ENCODE results near the gene CITED2. TPM values are rescaled to one million over a fixed set of nuclear protein-coding genes. Genes with fewer than 3 reads are reported as not detected.
A peak's percentile ranks its signal among the peaks of the same experiment; 100 is the strongest.

Gene CITED2
- total RNA-seq, 1 experiment from 2014 or later = 54.0 TPM

DNA sequence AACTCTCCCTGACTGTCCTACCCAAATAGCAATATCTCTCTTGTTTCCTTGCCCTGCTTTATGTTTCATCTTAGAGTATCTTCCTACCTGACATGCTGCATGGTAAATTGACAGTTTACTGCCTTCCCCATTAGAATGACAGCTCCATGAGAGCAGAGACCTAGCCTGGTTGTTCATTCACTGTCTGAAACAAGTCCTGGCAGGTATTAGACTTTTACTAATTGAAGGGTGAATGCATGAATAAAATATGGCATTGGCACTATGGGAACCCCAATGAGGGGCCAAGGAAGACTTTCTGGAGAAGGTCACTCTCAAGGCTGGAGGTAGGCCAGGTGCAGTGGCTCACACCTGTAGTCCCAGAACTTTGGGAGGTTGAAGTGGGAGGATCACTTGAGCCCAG, 3.8 kb upstream of the CITED2 start:
- TF ChIP-seq EZH2 (IDR thresholded peaks at IDR 0.05; ENCODE audit: low read depth) (no peak), CTCF (conservative IDR thresholded peaks at IDR 0.05) (no peak)
- intact Hi-C loops (cut with micrococcal nuclease; ENCODE audit: unreplicated experiment) = loop anchor here (5.0 to 10.0 kb wide), 4 partner anchors 154 to 1087 kb away; no protein-coding TSS in a partner anchor
- Histone ChIP-seq H3K4me1 (replicated peaks; ENCODE audit: insufficient read depth) (peaks cover 41% of the 10 kb centered on the region), H4K20me1 (ENCODE audit: insufficient read depth) (peaks cover 8% of the 10 kb centered on the region; the same call in 1 of the 2 replicates), H3K27ac (peak overlapping the region; percentile 83), H3K9me2 (ENCODE audit: insufficient read depth) (no peaks in the 10 kb centered on the region), H3K79me2 (ENCODE audit: low read depth) (peaks cover 12% of the 10 kb centered on the region), H3K4me2 (peak overlapping the region; percentile 48), H3K27me3 (ENCODE audit: insufficient read depth, low read depth) (no peaks in the 10 kb centered on the region), H3K36me3 (ENCODE audit: low read depth) (no peaks in the 10 kb centered on the region; the same call in 1 of the 2 replicates), H3K4me3 (no peak overlapping the region), H3F3A (ENCODE audit: insufficient read depth, low read depth) (peaks cover 50% of the 10 kb centered on the region), H3K9me3 (ENCODE audit: insufficient read depth, low read depth) (no peaks in the 10 kb centered on the region), H2AFZ (no peak overlapping the region)
- POLR2A ChIA-PET (ENCODE audit: unreplicated experiment) = interaction anchor here (0.6 kb wide), 1 partner anchor 29 kb away, joined by 3 read pairs; no protein-coding TSS in a partner anchor
- no peak for DNase-seq
- BruUV-seq (replicated peaks) = no TSS peak
- CTCF ChIA-PET = no interaction called here

DNA sequence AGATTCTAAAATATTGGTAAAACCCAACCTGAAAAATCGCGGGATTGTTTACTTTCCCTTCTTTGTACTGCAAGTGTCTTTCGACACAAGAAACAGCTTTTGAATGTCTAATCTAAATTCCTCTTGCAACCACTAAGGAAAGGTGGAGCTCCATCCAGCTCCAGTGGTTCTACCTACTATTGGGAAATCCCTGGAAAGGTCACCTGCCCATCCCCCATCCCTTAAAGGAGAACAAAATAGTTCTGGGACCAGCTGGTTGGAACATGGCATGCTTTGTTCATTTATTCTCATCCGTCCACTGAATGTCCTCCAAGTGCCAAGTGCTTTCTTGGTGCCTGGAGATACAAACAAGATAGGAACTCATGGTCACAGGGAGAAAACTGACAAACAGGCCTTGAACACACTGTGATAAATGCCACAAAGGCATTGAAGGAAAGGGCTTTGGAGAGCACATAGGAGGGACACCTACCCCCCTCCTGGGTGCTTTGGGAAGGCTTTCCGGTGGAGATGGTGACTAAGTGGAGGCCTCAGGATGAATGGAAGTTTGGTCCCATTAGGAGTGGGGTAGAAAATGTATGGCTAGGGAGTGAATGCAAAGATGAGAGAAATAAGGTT, 2.3 kb upstream of the CITED2 start:
- H3K79me2 ChIP-seq (ENCODE audit: low read depth) = peaks cover 27% of the 10 kb centered on the region
- CTCF ChIA-PET = interaction anchor here (0.7 kb wide), 1 partner anchor 209 kb away, joined by 3 read pairs; no protein-coding TSS in a partner anchor
- H3K36me3 ChIP-seq (ENCODE audit: low read depth) = peaks cover 12% of the 10 kb centered on the region
- peaks cover 46% of the 10 kb centered on the region for H3K4me1 ChIP-seq (replicated peaks; ENCODE audit: insufficient read depth)
- no peaks in the 10 kb centered on the region for H3K27me3 ChIP-seq (ENCODE audit: insufficient read depth, low read depth)
- peak; percentile 63 to 95 for DNase-seq
- H4K20me1 ChIP-seq (ENCODE audit: insufficient read depth) = peaks cover 19% of the 10 kb centered on the region
- H3F3A ChIP-seq (ENCODE audit: insufficient read depth, low read depth) = peaks cover 55% of the 10 kb centered on the region
- peak overlapping the region; percentile 91; the same call in 1 of the 2 replicates for H2AFZ ChIP-seq
- no peaks in the 10 kb centered on the region for H3K9me3 ChIP-seq (ENCODE audit: insufficient read depth, low read depth)
- POLR2A ChIA-PET (ENCODE audit: unreplicated experiment) = interaction anchor here (0.5 to 1.2 kb wide), 7 partner anchors 30 to 1164 kb away, joined by 3 to 10 read pairs (median 3); no protein-coding TSS in a partner anchor
- peak overlapping the region; percentile 94 for H3K4me2 ChIP-seq
- H3K27ac ChIP-seq = peak overlapping the region; percentile 94
- BruUV-seq (replicated peaks) = no TSS peak
- H3K9me2 ChIP-seq (ENCODE audit: insufficient read depth) = no peaks in the 10 kb centered on the region
- intact Hi-C loops (cut with micrococcal nuclease; ENCODE audit: unreplicated experiment) = loop anchor here (1.0 to 10.0 kb wide), 5 partner anchors 31 to 1088 kb away; no protein-coding TSS in a partner anchor
- H3K4me3 ChIP-seq = peak overlapping the region; percentile 89
- TF ChIP-seq EZH2 (IDR thresholded peaks at IDR 0.05; ENCODE audit: low read depth) = no peak
- TF ChIP-seq CTCF (conservative IDR thresholded peaks at IDR 0.05) = peak; percentile 39; the same call in 1 of the 2 replicates

DNA sequence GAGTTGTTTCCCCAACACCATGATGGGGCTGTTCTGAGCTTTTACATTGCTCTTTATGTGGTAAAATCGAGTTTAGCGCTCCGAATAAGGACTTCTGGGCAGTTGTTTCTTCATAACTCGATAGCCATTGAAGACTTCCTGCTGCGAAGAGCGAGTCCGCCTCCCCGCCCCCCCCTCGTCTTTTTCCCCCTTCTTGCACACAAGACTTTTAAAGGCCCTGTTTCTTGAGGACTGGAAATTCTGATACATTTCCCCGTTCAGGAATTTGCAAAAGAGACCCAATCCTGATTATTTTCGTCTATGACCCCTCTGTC, 1.5 kb upstream of the CITED2 start:
- intact Hi-C loops (cut with micrococcal nuclease; ENCODE audit: unreplicated experiment) = loop anchor here (1.0 to 10.0 kb wide), 5 partner anchors 31 to 1089 kb away; no protein-coding TSS in a partner anchor
- BruUV-seq (replicated peaks) = no TSS peak
- Histone ChIP-seq H3K4me2 (peak overlapping the region; percentile 94), H3F3A (ENCODE audit: insufficient read depth, low read depth) (peaks cover 57% of the 10 kb centered on the region), H4K20me1 (ENCODE audit: insufficient read depth) (peaks cover 23% of the 10 kb centered on the region), H3K4me1 (replicated peaks; ENCODE audit: insufficient read depth) (peaks cover 53% of the 10 kb centered on the region), H3K27ac (peak overlapping the region; percentile 94), H3K9me3 (ENCODE audit: insufficient read depth, low read depth) (no peaks in the 10 kb centered on the region), H3K4me3 (peak overlapping the region; percentile 89), H3K36me3 (ENCODE audit: low read depth) (peaks cover 19% of the 10 kb centered on the region), H3K79me2 (ENCODE audit: low read depth) (peaks cover 34% of the 10 kb centered on the region), H2AFZ (peak overlapping the region; percentile 91), H3K27me3 (ENCODE audit: insufficient read depth, low read depth) (no peaks in the 10 kb centered on the region), H3K9me2 (ENCODE audit: insufficient read depth) (no peaks in the 10 kb centered on the region)
- ChIA-PET CTCF (no interaction called here), POLR2A (ENCODE audit: unreplicated experiment) (interaction anchor here (0.5 to 1.2 kb wide), 5 partner anchors 58 to 1165 kb away, joined by 3 to 10 read pairs (median 5); no protein-coding TSS in a partner anchor)
- DNase-seq = no peak
- TF ChIP-seq CTCF (conservative IDR thresholded peaks at IDR 0.05) (no peak), EZH2 (IDR thresholded peaks at IDR 0.05; ENCODE audit: low read depth) (no peak)

Data from PC-9 (cell line).